A549 (cell line): ENCODE results near the gene ABCA3. TPM values are rescaled to one million over a fixed set of nuclear protein-coding genes. Genes with fewer than 3 reads are reported as not detected.

Experiments used
- ATAC-seq, 2 experiments: fragments of 200-7000 bp in 1 of 2; fragments of >200 bp in 1 of 2; cut with Nextera tagmentation in 1 of 2; cut with Tn5 transposase in 1 of 2; 3 replicates each; pipeline versions ENCODE4 v1.8.0 to v1.9.1; 2018 to 2020; ENCODE audit warnings: mild to moderate bottlenecking in 1 of 2, moderate library complexity in 1 of 2
- CTCF ChIA-PET: fragments of 300-600 bp; sonication (Branson Sonifier 250); formaldehyde crosslinking; extraction: SDS; loops from one replicate; lab custom pipeline; 2021; ENCODE audit warnings: antibody characterized with exemption, inconsistent platforms; lab: Yijun Ruan, JAX
- POLR2A ChIA-PET: fragments of 350-600 bp; formaldehyde crosslinking; extraction: SDS; loops from one replicate; lab custom pipeline; 2021; ENCODE audit warnings: antibody characterized with exemption, inconsistent platforms; lab: Yijun Ruan, JAX
- DNase-seq, 2 experiments: peaks; one replicate each; pipeline versions ENCODE4 v3.0.0 to v3.0.0-alpha.2; 2011 to 2016; ENCODE audit warnings: low read depth in 1 of 2, low spot score in 1 of 2
- FAIRE-seq: peaks from 2 replicates; lab custom pipeline; 2011; peaks lifted over from hg19 to GRCh38; lab: Jason Lieb, UNC
- H3K27ac ChIP-seq, 2 experiments: fragments of >200 bp; sonication (Bioruptor Twin); formaldehyde crosslinking; 3 replicates each; pipeline ENCODE4 v1.5.1; 2016 to 2017
- H3K4me1 ChIP-seq: fragments of >200 bp; sonication (Bioruptor Twin); formaldehyde crosslinking; 3 replicates; pipeline ENCODE4 v1.6.1; 2016
- H3K4me2 ChIP-seq: fragments of >200 bp; sonication (Bioruptor Twin); formaldehyde crosslinking; 3 replicates; pipeline ENCODE4 v1.6.1; 2016
- H3K4me3 ChIP-seq: fragments of >200 bp; sonication (Bioruptor Twin); formaldehyde crosslinking; 3 replicates; pipeline ENCODE4 v1.5.1; 2016
- H3K9me3 ChIP-seq: fragments of >200 bp; sonication (Bioruptor Twin); formaldehyde crosslinking; 3 replicates; pipeline ENCODE4 v1.6.1; 2016
- BHLHE40 ChIP-seq: IDR thresholded peaks from 2 replicates; pipeline ENCODE4 v1.6.1; 2012; ENCODE audit warnings: low read depth, low read length, inconsistent platforms
- CBX8 ChIP-seq: fragments of 200-600 bp; sonication (generic); IDR thresholded peaks from 2 replicates; pipeline ENCODE4 v1.6.1; 2016
- CEBPB ChIP-seq, 2 experiments: fragments of >200 bp in 1 of 2; sonication (Bioruptor Twin) in 1 of 2; formaldehyde crosslinking in 1 of 2; IDR thresholded peaks; 2 replicates each; pipeline ENCODE4 v1.6.1; 2012 to 2016
- CHD2 ChIP-seq: fragments of 150-350 bp; IDR thresholded peaks from 2 replicates; pipeline ENCODE4 v1.6.1; 2014; ENCODE audit warnings: low read length; ENCODE audit not compliant: partially characterized antibody
- EHF ChIP-seq: fragments of 250-450 bp; sonication (Bioruptor Pico); IDR thresholded peaks from 2 replicates; pipeline ENCODE4 v1.5.0; 2020; ENCODE audit warnings: mild to moderate bottlenecking
- ESRRA ChIP-seq: fragments of 150-350 bp; IDR thresholded peaks from 2 replicates; pipeline ENCODE4 v1.6.1; 2014; ENCODE audit warnings: mild to moderate bottlenecking, low read length, borderline replicate concordance
- FOSL2 ChIP-seq, 2 experiments: fragments of 450-650 bp in 1 of 2; fragments of >200 bp in 1 of 2; sonication (Bioruptor Twin) in 1 of 2; formaldehyde crosslinking; IDR thresholded peaks; 2 replicates each; pipeline versions ENCODE4 v1.5.0 to v1.6.1; 2016 to 2020; ENCODE audit warnings: mild to moderate bottlenecking in 1 of 2, moderate library complexity in 1 of 2
- FOXS1 ChIP-seq: fragments of 250-450 bp; sonication (Bioruptor Pico); IDR thresholded peaks from 2 replicates; pipeline ENCODE4 v1.5.0; 2020; ENCODE audit warnings: mild to moderate bottlenecking, moderate library complexity
- HOXB5 ChIP-seq: fragments of 250-450 bp; sonication (Bioruptor Pico); IDR thresholded peaks from 2 replicates; pipeline ENCODE4 v1.5.0; 2020; ENCODE audit warnings: mild to moderate bottlenecking, moderate library complexity
- KDM5A ChIP-seq: fragments of 200-600 bp; sonication (generic); IDR thresholded peaks from 2 replicates; pipeline ENCODE4 v1.6.1; 2016; ENCODE audit warnings: antibody characterized with exemption, mild to moderate bottlenecking
- MAFK ChIP-seq: fragments of 450-650 bp; IDR thresholded peaks from 2 replicates; pipeline ENCODE4 v1.6.1; 2014; ENCODE audit not compliant: partially characterized antibody
- NFE2L2 ChIP-seq: fragments of 150-350 bp; conservative IDR thresholded peaks from 2 replicates; pipeline ENCODE4 v1.6.1; 2014; ENCODE audit warnings: low read length
- TP53 ChIP-seq: fragments of 250-450 bp; sonication (Bioruptor Pico); IDR thresholded peaks from 2 replicates; pipeline ENCODE4 v1.5.0; 2021; ENCODE audit warnings: mild to moderate bottlenecking, moderate library complexity
- ZNF302 ChIP-seq: fragments of 250-450 bp; sonication (Bioruptor Pico); IDR thresholded peaks from 2 replicates; pipeline ENCODE4 v1.9.0; 2021; ENCODE audit warnings: inconsistent platforms, mild to moderate bottlenecking, moderate library complexity
- ZSCAN20 ChIP-seq: fragments of 250-450 bp; sonication (Bioruptor Pico); IDR thresholded peaks from 2 replicates; pipeline ENCODE4 v1.8.0; 2022; ENCODE audit warnings: mild to moderate bottlenecking, moderate library complexity
- WGBS: methylation state at CpG from one replicate; pipeline ENCODE4 v1.1.6; 2017; ENCODE audit errors: missing lambda C conversion rate; 5-methylcytosine and 5-hydroxymethylcytosine counted together
- polyA plus RNA-seq, 4 experiments: library from polyadenylated mRNA; depleted of rRNA in 3 of 4; stranded (reverse); fragments of >200 nt; fragmentation: RNase III in 1 of 4; extraction: RNeasy Plus Mini Kit Qiagen cat#74134 plus additional on column Dnase treatment in 1 of 4; gene quantifications; 2 replicates in 3 of 4; 3 replicates in 1 of 4; pipeline ENCODE4 v1.2.3, GENCODE V29; 2011 to 2017
- TF ChIP-seq, protein P1 (sequence below): fragments of 250-450 bp; sonication (Bioruptor Pico); IDR thresholded peaks from 2 replicates; pipeline ENCODE4 v1.5.0; 2021; ENCODE audit warnings: mild to moderate bottlenecking, moderate library complexity, borderline replicate concordance
- TF ChIP-seq, protein P2 (sequence below): fragments of 250-450 bp; sonication (Bioruptor Pico); IDR thresholded peaks from 2 replicates; pipeline ENCODE4 v1.5.0; 2020; ENCODE audit warnings: low read depth, mild to moderate bottlenecking, moderate library complexity
- TF ChIP-seq, protein P3 (sequence below): IDR thresholded peaks from 2 replicates; pipeline ENCODE4 v1.6.1; 2012; ENCODE audit warnings: low read depth, borderline replicate concordance
- TF ChIP-seq, protein P4 (sequence below): IDR thresholded peaks from 2 replicates; pipeline ENCODE4 v1.6.1; 2012
- TF ChIP-seq, protein P5 (sequence below): fragments of >200 bp; sonication (Bioruptor Twin); formaldehyde crosslinking; IDR thresholded peaks from 2 replicates; pipeline ENCODE4 v1.6.1; 2016
- TF ChIP-seq, protein P6 (sequence below): fragments of >200 bp; sonication (Bioruptor Twin); formaldehyde crosslinking; IDR thresholded peaks from 3 replicates; pipeline ENCODE4 v1.6.1; 2016

Gene ABCA3
- polyA plus RNA-seq, 2 of the 4 experiments (the other 2 are of a cell fraction), result 6.4 to 9.9 TPM

DNA sequence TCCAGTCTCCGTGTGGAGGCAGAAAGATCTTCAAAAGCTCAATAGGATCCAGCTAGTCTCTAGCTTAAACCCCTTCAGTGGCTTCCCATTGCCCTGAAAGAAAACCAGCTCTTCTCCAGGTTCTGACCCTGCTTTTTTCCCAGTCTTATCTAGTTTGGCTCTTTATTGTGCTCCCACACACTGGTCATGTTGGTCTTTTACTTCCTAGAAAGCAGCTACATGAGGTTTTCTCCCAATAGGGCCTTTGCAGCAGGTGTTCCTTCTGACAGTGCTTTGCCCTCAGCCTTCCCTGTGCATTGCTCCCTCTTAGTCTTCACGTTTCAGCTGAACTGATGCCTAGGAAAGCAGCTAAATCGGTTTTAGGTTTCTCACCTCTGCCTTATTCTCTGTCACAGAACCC, 21.7 kb upstream of the ABCA3 start:
- CTCF ChIA-PET, result interaction anchor here (0.6 to 3.5 kb wide), 4 partner anchors 14 to 139 kb away, joined by 3 to 15 read pairs (median 4); partner anchors contain the start of gene ABCA3
- ATAC-seq (no peak), FAIRE-seq (no peak), DNase-seq (no peak)
- WGBS, result 28% methylated on average over 3 of the region's 3 CpGs
- peaks cover 9% of the 10 kb centered on the region; the same call in 2 of the 3 replicates for H3K9me3 ChIP-seq
- no peaks in the 10 kb centered on the region for H3K4me1 ChIP-seq
- TF ChIP-seq, protein P1, sequence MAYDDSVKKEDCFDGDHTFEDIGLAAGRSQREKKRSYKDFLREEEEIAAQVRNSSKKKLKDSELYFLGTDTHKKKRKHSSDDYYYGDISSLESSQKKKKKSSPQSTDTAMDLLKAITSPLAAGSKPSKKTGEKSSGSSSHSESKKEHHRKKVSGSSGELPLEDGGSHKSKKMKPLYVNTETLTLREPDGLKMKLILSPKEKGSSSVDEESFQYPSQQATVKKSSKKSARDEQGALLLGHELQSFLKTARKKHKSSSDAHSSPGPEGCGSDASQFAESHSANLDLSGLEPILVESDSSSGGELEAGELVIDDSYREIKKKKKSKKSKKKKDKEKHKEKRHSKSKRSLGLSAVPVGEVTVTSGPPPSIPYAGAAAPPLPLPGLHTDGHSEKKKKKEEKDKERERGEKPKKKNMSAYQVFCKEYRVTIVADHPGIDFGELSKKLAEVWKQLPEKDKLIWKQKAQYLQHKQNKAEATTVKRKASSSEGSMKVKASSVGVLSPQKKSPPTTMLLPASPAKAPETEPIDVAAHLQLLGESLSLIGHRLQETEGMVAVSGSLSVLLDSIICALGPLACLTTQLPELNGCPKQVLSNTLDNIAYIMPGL (CRISPR knock-in tag), result no peak
- TF ChIP-seq, protein P2, sequence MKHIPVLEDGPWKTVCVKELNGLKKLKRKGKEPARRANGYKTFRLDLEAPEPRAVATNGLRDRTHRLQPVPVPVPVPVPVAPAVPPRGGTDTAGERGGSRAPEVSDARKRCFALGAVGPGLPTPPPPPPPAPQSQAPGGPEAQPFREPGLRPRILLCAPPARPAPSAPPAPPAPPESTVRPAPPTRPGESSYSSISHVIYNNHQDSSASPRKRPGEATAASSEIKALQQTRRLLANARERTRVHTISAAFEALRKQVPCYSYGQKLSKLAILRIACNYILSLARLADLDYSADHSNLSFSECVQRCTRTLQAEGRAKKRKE, result no peak
- no peak for TF ChIP-seq CHD2
- no peak for TF ChIP-seq MAFK
- no peak for TF ChIP-seq ESRRA
- TF ChIP-seq ZSCAN20 (CRISPR knock-in tag), result no peak
- TF ChIP-seq ZNF302 (CRISPR knock-in tag), result no peak
- no peak for TF ChIP-seq BHLHE40
- TF ChIP-seq TP53 (CRISPR knock-in tag), result no peak
- TF ChIP-seq, protein P3, sequence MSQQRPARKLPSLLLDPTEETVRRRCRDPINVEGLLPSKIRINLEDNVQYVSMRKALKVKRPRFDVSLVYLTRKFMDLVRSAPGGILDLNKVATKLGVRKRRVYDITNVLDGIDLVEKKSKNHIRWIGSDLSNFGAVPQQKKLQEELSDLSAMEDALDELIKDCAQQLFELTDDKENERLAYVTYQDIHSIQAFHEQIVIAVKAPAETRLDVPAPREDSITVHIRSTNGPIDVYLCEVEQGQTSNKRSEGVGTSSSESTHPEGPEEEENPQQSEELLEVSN, result no peak
- no peak for TF ChIP-seq KDM5A
- TF ChIP-seq EHF (CRISPR knock-in tag), result no peak
- TF ChIP-seq, protein P4, sequence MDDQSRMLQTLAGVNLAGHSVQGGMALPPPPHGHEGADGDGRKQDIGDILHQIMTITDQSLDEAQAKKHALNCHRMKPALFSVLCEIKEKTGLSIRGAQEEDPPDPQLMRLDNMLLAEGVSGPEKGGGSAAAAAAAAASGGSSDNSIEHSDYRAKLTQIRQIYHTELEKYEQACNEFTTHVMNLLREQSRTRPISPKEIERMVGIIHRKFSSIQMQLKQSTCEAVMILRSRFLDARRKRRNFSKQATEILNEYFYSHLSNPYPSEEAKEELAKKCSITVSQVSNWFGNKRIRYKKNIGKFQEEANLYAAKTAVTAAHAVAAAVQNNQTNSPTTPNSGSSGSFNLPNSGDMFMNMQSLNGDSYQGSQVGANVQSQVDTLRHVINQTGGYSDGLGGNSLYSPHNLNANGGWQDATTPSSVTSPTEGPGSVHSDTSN, result no peak
- TF ChIP-seq CBX8, result no peak
- TF ChIP-seq, protein P5, sequence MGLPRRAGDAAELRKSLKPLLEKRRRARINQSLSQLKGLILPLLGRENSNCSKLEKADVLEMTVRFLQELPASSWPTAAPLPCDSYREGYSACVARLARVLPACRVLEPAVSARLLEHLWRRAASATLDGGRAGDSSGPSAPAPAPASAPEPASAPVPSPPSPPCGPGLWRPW, result no peak
- no peak for TF ChIP-seq NFE2L2
- no peak overlapping the region for H3K27ac ChIP-seq
- no peak overlapping the region for H3K4me2 ChIP-seq
- H3K4me3 ChIP-seq, result no peak overlapping the region
- POLR2A ChIA-PET, result interaction anchor here (0.6 kb wide), 1 partner anchor 53 kb away, joined by 7 read pairs; no protein-coding TSS in a partner anchor

DNA sequence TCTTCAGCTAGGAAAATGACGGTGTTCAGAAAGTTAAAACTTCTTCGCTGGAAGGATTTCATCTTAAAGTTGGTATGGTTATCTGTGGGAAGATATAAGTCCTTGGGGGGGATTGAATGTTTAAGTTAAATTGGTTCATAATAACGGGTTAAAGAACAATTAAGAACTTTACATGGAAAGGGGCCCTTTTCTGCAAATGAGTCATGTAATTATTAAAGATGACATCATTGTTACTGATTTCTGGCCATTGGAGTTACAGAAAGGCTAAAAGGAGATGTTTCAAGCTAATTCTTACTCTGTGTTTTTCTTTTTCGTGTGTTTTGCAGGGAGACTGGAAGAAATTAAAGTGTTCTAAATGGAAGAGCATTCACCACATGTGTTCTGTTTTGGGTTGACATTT, 20.6 kb upstream of the ABCA3 start:
- DNase-seq (no peak), FAIRE-seq (no peak), ATAC-seq (no peak)
- WGBS, result 43% methylated on average over 4 of the region's 4 CpGs
- ChIA-PET CTCF (interaction anchor here (0.6 to 3.5 kb wide), 7 partner anchors 15 to 140 kb away, joined by 3 to 15 read pairs (median 3); partner anchors contain the start of gene ABCA3), POLR2A (no interaction called here)
- Histone ChIP-seq H3K4me1 (no peaks in the 10 kb centered on the region), H3K4me2 (no peak overlapping the region), H3K4me3 (no peak overlapping the region), H3K9me3 (peaks cover 19% of the 10 kb centered on the region), H3K27ac (no peak overlapping the region)
- TF ChIP-seq FOSL2 (IDR thresholded peaks at IDR 0.05) (no peak), FOSL2 (CRISPR knock-in tag; IDR thresholded peaks at IDR 0.05) (peak; percentile 35; the same call in 1 of the 2 replicates), HOXB5 (CRISPR knock-in tag) (no peak)

DNA sequence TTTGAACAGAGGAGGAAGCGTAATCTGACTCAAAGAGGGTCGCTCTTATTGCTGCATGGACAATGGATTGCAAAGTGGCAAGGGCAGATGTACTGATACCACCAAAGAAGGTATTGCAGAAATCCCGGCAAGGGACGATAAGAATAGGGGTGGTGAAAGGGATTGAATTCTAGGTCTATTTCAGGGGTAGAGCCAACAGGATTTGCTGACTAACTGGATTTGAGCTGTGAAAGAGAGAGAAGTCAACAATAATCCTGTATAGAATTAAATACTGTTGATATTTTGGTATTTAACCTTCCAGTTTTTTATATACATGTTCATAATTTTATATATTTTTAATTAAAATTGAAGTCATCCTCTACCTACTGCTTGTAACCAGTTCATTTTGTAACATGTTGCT, 19.4 kb upstream of the ABCA3 start:
- Histone ChIP-seq H3K9me3 (peaks cover 24% of the 10 kb centered on the region), H3K4me3 (no peak overlapping the region), H3K27ac (no peak overlapping the region), H3K4me2 (no peak overlapping the region), H3K4me1 (no peaks in the 10 kb centered on the region)
- no peak for FAIRE-seq
- ChIA-PET CTCF (interaction anchor here (3.5 kb wide), 1 partner anchor 20 kb away, joined by 15 read pairs; the partner anchor contains the start of gene ABCA3), POLR2A (no interaction called here)
- TF ChIP-seq FOXS1 (no peak), CEBPB (IDR thresholded peaks at IDR 0.05) (no peak)
- TF ChIP-seq, protein P6, sequence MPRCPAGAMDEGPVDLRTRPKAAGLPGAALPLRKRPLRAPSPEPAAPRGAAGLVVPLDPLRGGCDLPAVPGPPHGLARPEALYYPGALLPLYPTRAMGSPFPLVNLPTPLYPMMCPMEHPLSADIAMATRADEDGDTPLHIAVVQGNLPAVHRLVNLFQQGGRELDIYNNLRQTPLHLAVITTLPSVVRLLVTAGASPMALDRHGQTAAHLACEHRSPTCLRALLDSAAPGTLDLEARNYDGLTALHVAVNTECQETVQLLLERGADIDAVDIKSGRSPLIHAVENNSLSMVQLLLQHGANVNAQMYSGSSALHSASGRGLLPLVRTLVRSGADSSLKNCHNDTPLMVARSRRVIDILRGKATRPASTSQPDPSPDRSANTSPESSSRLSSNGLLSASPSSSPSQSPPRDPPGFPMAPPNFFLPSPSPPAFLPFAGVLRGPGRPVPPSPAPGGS, result no peak
- 68% methylated on average over 4 of the region's 4 CpGs for whole genome bisulfite sequencing
- no peak for DNase-seq
- ATAC-seq, result no peak
